ENCODE data around the gene CYGB.
"Not testable (repeated sequence)": the region's sequence is repeated elsewhere in the genome, so short reads cannot be mapped to it uniquely, and the experiment has no call there.

The CYGB gene

GRCh38 chr17:76566988-76567431 is 29.5 kb upstream of the CYGB start:
- DNase-seq: no peak

DNA sequence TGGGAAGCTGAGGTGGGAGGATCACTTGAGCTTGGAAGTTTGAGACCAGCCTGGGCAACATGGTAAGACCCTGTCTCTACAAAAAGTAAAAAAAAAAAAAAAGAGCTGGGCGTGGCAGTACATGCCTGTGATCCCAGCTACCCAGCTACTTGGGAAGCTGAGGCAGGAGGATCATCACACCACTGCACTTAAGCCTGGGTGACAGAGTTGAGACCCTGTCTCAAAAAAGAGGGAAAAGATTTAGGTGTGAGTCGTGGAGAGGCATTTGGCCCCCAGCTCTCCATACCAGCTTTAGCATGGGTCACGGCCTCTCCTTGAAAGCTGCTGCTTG is 29.1 kb upstream of the CYGB start:
- DNase-seq: no peak

DNA sequence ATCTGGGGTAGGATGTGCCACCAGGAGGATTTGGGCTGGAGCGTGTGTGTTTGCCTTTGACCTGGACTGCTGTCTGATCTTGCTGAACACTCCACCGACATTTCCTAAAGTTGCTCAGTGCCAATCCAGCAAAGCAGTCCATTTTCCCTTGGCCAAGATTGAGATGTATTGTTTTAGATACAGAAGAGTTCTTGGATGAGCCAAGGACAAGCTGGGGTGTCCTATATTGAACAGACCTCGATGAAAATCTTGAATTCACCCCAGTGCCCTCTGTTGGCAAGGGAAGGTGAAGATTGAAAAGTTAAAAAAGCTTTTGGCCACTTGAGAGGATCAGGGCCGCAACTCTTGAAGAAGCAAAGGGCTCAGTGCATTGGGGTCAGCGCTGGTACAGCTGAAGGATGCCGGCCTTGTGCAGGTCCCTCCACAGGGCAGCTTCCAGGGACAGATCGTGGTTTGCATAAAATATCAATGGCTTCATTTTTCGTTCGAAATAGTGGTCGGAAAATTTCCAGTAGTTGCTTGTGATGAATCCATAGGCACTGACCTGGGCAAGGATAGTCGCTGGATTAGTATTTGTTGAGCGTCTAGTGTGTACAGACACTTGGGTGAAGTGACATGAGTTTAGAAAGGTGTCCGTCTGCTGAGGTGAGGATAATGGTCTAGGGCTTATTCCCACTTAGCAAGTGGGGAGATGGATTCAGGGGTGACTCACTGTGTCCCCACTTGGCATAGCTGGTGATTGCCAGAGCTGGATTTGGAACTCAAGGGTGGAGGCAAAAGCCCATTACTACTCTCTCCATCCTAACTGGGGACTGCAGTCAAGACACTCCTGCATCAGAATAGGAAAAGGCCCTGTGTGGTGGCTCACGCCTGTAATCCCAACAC is 28.5 kb upstream of the CYGB start:
- no peak for DNase-seq

GRCh38 chr17:76564991-76565727 is 27.6 kb upstream of the CYGB start:
- not testable (repeated sequence) for DNase-seq

DNA sequence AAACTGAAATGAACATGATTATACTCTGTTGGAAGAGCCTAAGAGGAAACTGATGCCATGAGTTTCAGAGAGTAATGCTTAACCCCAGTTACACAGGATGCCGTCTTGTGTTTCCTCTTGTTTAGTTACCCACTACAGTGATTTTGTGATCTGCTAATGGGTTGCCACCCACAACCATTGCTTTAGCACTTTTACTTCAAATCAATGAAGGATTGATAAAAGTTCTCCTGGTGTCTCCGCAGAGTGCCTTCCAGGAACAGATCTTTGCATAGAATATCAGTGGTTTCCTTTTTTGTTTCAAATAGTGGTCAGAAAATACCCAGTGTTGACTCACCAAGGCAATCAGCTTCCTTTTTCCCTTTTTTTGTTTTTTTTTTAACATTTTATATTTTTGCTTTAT is 25.9 kb upstream of the CYGB start:
- not testable (repeated sequence) for DNase-seq

GRCh38 chr17:76562734-76563148 is 25.2 kb upstream of the CYGB start:
- no peak for DNase-seq

DNA sequence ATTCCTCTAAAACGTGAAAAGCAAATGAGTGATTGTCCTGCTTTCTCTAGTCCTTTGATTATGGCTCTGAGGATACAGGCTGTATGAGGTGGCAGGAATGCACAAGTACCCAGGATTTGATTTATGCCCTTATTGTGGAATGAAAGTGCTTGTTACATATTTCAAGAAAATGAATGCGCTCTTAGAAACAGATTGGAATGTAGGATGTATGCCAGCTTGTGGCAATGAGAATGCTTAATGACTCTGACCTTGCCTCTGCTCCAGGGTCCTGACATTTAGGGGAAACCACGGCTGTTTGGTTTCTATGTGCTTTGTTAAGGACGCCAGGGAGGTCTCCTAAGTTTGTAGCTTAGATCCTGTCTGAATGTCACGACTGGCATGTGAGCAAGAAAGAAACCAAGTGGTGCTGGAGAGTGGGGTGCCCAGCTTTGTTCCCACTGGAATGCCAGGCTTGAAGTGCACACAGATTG is 24.3 kb upstream of the CYGB start:
- DNase-seq: no peak

GRCh38 chr17:76561332-76561731 is 23.8 kb upstream of the CYGB start:
- DNase-seq: no peak

DNA sequence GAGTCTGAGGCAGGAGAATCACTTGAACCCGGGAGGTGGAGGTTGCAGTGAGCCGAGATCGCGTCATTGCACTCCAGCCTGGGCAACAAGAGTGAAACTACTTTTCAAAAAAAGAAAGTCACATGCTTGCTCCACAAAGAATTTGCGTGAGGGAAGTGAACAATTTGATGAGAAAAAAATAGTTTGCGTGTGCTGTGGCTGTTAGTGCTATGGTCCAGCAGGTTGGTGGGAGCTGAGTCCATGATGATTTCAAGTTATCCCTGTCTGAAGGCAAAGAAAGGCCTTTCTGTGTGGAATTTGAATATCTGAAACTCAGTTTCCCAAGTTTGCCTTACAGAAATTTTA is 23.3 kb upstream of the CYGB start:
- DNase-seq: no peak

GRCh38 chr17:76560036-76560876 is 22.7 kb upstream of the CYGB start:
- DNase-seq: no peak

DNA sequence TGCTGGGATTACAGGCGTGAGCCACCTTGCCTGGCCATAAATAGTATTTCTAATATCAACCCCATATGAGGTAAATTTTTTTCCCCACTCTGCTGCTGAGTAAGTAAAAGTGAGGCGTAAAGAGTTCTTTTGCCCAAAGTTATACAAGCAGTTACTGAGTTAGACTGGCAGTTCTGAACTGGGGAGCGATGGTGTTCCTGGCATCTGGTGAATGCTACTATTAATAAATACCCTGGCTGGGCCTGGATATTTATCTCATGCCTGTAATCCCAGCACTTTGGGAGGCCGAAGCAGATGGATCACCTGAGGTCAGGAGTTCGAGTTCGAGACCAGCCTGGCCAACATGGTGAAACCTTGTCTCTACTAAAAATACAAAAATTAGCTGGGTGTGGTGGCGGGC is 22.0 kb upstream of the CYGB start:
- not testable (repeated sequence) for DNase-seq

GRCh38 chr17:76558198-76559095 is 20.9 kb upstream of the CYGB start:
- no peak for DNase-seq

- DNase-seq: peak; percentile 98
Observed at GRCh38 chr17:76557368-76558197, 20.1 kb upstream of the CYGB start.

DNA sequence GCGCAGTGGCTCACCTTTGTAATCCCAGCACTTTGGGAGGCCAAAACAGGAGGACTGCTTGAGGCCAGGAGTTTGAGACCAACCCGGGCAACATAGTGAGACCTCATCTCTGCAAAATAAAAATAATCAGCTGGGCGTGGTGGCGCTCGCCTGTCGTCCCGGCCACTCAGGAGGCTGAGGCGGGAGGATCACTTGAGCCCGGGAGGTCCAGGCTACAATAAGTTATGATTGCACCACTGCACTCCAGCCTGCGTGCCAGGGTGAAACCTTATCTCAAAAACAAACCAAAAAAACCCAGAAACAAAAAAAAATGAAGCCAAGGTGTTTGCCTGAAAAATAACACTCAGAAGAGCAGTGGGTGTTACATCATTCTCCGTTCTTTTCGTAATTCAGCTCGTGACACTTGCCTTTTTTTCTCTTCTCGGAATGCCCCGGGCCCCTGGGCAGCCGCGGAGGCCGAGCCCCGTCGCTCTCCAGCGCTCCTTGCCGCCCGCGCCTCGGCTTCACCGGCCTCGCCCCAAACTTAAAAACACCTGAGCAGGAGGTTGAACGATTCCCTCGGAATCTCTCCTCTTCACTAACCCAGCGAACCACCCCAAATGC is 19.4 kb upstream of the CYGB start:
- no peak for DNase-seq

DNA sequence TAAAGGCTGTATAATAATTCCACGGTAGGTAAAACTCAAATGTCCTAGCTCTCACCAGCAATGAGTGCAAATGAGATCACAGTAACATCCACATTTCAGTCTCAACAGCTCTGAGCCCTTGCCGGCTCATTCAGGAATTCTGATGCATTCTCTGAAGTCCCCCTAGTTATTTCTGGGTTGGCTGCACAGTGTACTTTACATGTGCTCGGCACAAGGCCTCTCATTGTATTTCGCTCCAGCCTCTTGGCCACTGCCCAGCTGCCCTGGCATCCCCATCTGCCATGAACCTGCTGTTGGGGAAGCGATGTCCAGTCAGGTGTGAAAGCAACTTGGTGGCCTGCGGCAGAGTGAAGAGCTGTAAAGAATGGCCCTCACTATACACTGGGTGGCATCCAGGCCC is 16.6 kb upstream of the CYGB start:
- DNase-seq: no peak

GRCh38 chr17:76553178-76553908 is 15.8 kb upstream of the CYGB start:
- no peak for DNase-seq

GRCh38 chr17:76551685-76552084 is 14.2 kb upstream of the CYGB start:
- no peak for DNase-seq

- DNase-seq: no peak
Observed at GRCh38 chr17:76550712-76551615, 13.5 kb upstream of the CYGB start.

DNA sequence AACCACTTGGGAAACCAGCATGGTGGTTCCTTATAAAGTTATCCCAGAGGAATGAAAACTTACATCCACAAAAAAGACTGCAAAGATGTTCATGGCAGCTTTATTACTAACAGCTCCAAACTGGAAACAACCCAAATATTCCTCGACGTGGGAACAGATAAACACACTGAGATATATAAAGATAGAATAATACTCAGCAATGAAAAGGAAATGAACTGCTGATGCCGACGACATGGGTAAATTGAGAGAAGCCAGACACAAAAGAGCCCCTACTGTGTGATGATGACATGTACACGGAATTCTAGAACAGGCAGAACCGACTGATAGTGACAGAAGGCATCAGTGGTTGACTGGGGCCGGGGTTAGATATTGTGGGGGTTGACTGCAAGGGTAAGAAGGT is 12.0 kb upstream of the CYGB start:
- no peak for DNase-seq

Measured in retina (tissue), 1 donor.